K562 (cell line): ENCODE data around the gene RAD1. TPM values are rescaled to one million over a fixed set of nuclear protein-coding genes. Genes with fewer than 3 reads are reported as not detected.

Experiments used
- ATAC-seq: fragments of 200-7000 bp; cut with Tn5 transposase; 3 replicates; pipeline ENCODE4 v1.9.1; 2020; ENCODE audit warnings: moderate library complexity
- BruUV-seq: library from RNA; stranded (reverse); fragments of 400-500 nt; replicated peaks from 2 replicates; lab custom pipeline; 2021; lab: Mats Ljungman, UMichigan
- CTCF ChIA-PET: fragments of 300-600 bp; formaldehyde crosslinking; extraction: SDS; loops from one replicate; lab custom pipeline; 2021; ENCODE audit warnings: low intra/inter-chr PET ratio; lab: Yijun Ruan, JAX
- POLR2A ChIA-PET: fragments of 300-600, 350-650 bp; sonication (Branson Sonifier 250); formaldehyde crosslinking; extraction: SDS; loops from one replicate; lab custom pipeline; 2021; ENCODE audit warnings: antibody characterized with exemption, inconsistent platforms; lab: Yijun Ruan, JAX
- DNase-seq, 4 experiments: peaks; one replicate each; pipeline versions ENCODE4 v3.0.0 to v3.0.0-alpha.2; 2011 to 2018; ENCODE audit warnings: low spot score in 3 of 4, mixed read lengths in 3 of 4; ENCODE audit errors: extremely low read depth in 1 of 4
- FAIRE-seq: peaks from 2 replicates; lab custom pipeline; 2011; peaks lifted over from hg19 to GRCh38; lab: Jason Lieb, UNC
- H2AFZ ChIP-seq: 2 replicates; pipeline ENCODE4 v1.6.0; 2011; ENCODE audit warnings: low read depth, low read length, control low read depth, inconsistent platforms
- H3K27ac ChIP-seq: fragments of 200-600 bp; 3 replicates; pipeline ENCODE4 v1.8.0; 2011; ENCODE audit warnings: low read depth, mild to moderate bottlenecking, control low read depth, inconsistent platforms, low read length, moderate library complexity, mixed read lengths; ENCODE audit errors: extremely low read depth
- H3K27me3 ChIP-seq, 2 experiments: fragments of 300-600 bp in 1 of 2; 2 replicates in 1 of 2; 3 replicates in 1 of 2; pipeline versions ENCODE4 v1.6.0 to v1.8.0; 2011; ENCODE audit warnings: inconsistent platforms in 2 of 2, low read length in 2 of 2, mild to moderate bottlenecking in 1 of 2, mixed read lengths in 1 of 2, moderate library complexity in 1 of 2; ENCODE audit not compliant: control insufficient read depth in 2 of 2, insufficient read depth in 2 of 2
- H3K36me3 ChIP-seq: fragments of 300-600 bp; 3 replicates; pipeline ENCODE4 v1.8.0; 2011; ENCODE audit warnings: mild to moderate bottlenecking, low read length, inconsistent platforms; ENCODE audit not compliant: control insufficient read depth, insufficient read depth
- H3K4me1 ChIP-seq, 2 experiments: fragments of 200-600 bp in 1 of 2; replicated peaks in 1 of 2; 2 replicates in 1 of 2; 3 replicates in 1 of 2; pipeline versions ENCODE4 v1.5.1 to v1.8.0; 2011; ENCODE audit warnings: inconsistent platforms in 2 of 2, low read length in 2 of 2, mild to moderate bottlenecking in 1 of 2, mixed read lengths in 1 of 2, moderate library complexity in 1 of 2; ENCODE audit not compliant: control insufficient read depth in 2 of 2, insufficient read depth in 2 of 2
- H3K4me2 ChIP-seq: 2 replicates; pipeline ENCODE4 v1.6.1; 2011; ENCODE audit warnings: low read length, control low read depth, inconsistent platforms, mixed read lengths; ENCODE audit not compliant: insufficient read depth
- H3K4me3 ChIP-seq: fragments of 200-600 bp; sonication (generic), shearing (Covaris generic); 2 replicates; pipeline ENCODE4 v1.5.1; 2016; ENCODE audit warnings: control low read depth, inconsistent platforms
- H3K79me2 ChIP-seq: fragments of 200-600 bp; 3 replicates; pipeline ENCODE4 v1.8.0; 2011; ENCODE audit warnings: low read length, inconsistent platforms; ENCODE audit not compliant: control insufficient read depth, insufficient read depth
- H3K9ac ChIP-seq, 2 experiments: 2 replicates each; pipeline versions ENCODE4 v1.6.0 to v1.6.1; 2011; ENCODE audit warnings: low read depth in 2 of 2, low read length in 2 of 2, control low read depth in 1 of 2, inconsistent platforms in 1 of 2, mild to moderate bottlenecking in 1 of 2, mixed read lengths in 1 of 2; ENCODE audit not compliant: insufficient read depth in 1 of 2
- H3K9me1 ChIP-seq: one replicate; pipeline ENCODE4 v1.6.0; 2011; ENCODE audit warnings: inconsistent platforms, mild to moderate bottlenecking, low read length, moderate library complexity; ENCODE audit not compliant: control insufficient read depth, insufficient read depth
- H3K9me3 ChIP-seq: replicated peaks from 2 replicates; pipeline ENCODE4 v1.5.1; 2011; ENCODE audit warnings: low read depth, low read length, inconsistent platforms; ENCODE audit not compliant: control insufficient read depth, insufficient read depth
- H4K20me1 ChIP-seq: replicated peaks from 2 replicates; pipeline ENCODE4 v1.6.1; 2011; ENCODE audit warnings: low read length, inconsistent platforms, mixed read lengths; ENCODE audit not compliant: control insufficient read depth, insufficient read depth
- CBX2 ChIP-seq: fragments of 200-600 bp; sonication (generic); IDR thresholded peaks from one replicate; pipeline ENCODE4 v1.6.1; 2012; ENCODE audit warnings: mild to moderate bottlenecking, low read length, inconsistent platforms; ENCODE audit not compliant: insufficient read depth, poor library complexity, severe bottlenecking
- HNRNPH1 ChIP-seq: fragments of 200-400 bp; formaldehyde crosslinking; optimal IDR thresholded peaks from 2 replicates; pipeline ENCODE3; 2017; ENCODE audit warnings: low read depth, mild to moderate bottlenecking, low read length, moderate library complexity
- NR1H2 ChIP-seq: sonication (generic); formaldehyde crosslinking; IDR thresholded peaks from 2 replicates; pipeline ENCODE4 v1.4.0; 2020; ENCODE audit warnings: mild to moderate bottlenecking, missing genetic modification reagents
- PBX2 ChIP-seq, 2 experiments: IDR thresholded peaks in 1 of 2; conservative IDR thresholded peaks in 1 of 2; 2 replicates each; pipeline ENCODE4 v1.6.1; 2016; ENCODE audit warnings: low read depth in 2 of 2, mild to moderate bottlenecking in 1 of 2, missing compliant biosample characterization in 1 of 2, missing genetic modification characterization in 1 of 2, moderate library complexity in 1 of 2
- TOE1 ChIP-seq, 2 experiments: fragments of 450-650 bp in 1 of 2; sonication (generic) in 1 of 2; formaldehyde crosslinking in 1 of 2; IDR thresholded peaks; 2 replicates each; pipeline versions ENCODE4 v1.7.1 to v1.8.0; 2016 to 2022; ENCODE audit warnings: borderline replicate concordance in 2 of 2, mild to moderate bottlenecking in 2 of 2, antibody characterized with exemption in 1 of 2, inconsistent platforms in 1 of 2, low read depth in 1 of 2, missing genetic modification reagents in 1 of 2, moderate library complexity in 1 of 2
- ZBTB12 ChIP-seq: fragments of 250-450 bp; sonication (Bioruptor Pico); IDR thresholded peaks from 2 replicates; pipeline ENCODE4 v1.4.0; 2020
- WGBS: fragments of 100-300 bp; shearing (Covaris generic); methylation state at CpG from one replicate; pipeline ENCODE4 v1.1.6; 2016; ENCODE audit warnings: low coverage, mixed read lengths; ENCODE audit not compliant: insufficient coverage; ENCODE audit errors: missing lambda C conversion rate; 5-methylcytosine and 5-hydroxymethylcytosine counted together
- in situ Hi-C: fragments of 300-500 bp; cut with MboI; formaldehyde crosslinking; loops from 4 replicates; pipeline ENCODE4 v1.15.0; 2018; ENCODE audit warnings: inconsistent platforms, mixed read lengths
- intact Hi-C: fragments of 100-400 bp; cut with micrococcal nuclease; formaldehyde crosslinking; loops from 2 replicates; pipeline ENCODE4 v1.14.2; 2022
- polyA plus RNA-seq, 8 experiments: library from polyadenylated mRNA; depleted of rRNA in 4 of 8; stranded (reverse) in 5 of 8; unstranded in 3 of 8; fragments of >200 nt; fragmentation: Nextera tagmentation in 2 of 8; fragmentation: Illumina TruSeq in 1 of 8; extraction: Ambion mirVana in 2 of 8; extraction: Trizol in 1 of 8; gene quantifications; 2 replicates each; pipeline versions ENCODE4 v1.2.1 to v1.2.3, GENCODE V29; 2011 to 2014; ENCODE audit warnings: inconsistent platforms in 1 of 8, missing spikeins in 1 of 8
- total RNA-seq, 7 experiments: library from RNA; depleted of rRNA in 6 of 7; stranded (reverse); fragments of >200 nt in 6 of 7; fragmentation: Illumina TruSeq in 2 of 7; extraction: Trizol in 2 of 7; gene quantifications; 2 replicates each; pipeline versions ENCODE4 v1.2.1 to v1.2.3, GENCODE V29; 2011 to 2021; ENCODE audit warnings: low replicate concordance in 1 of 7
- TF ChIP-seq, protein P1 (sequence below): fragments of 450-650 bp; IDR thresholded peaks from 2 replicates; pipeline ENCODE4 v1.6.1; 2016; ENCODE audit warnings: low read depth, mild to moderate bottlenecking, moderate library complexity
- TF ChIP-seq, protein P2 (sequence below), 2 experiments: IDR thresholded peaks; 2 replicates each; pipeline ENCODE4 v1.6.1; 2012; ENCODE audit warnings: improper control_type of control experiment in 2 of 2, low read depth in 2 of 2, low read length in 2 of 2, borderline replicate concordance in 1 of 2

RAD1 gene
- total and polyA plus RNA-seq, 9 of the 15 experiments (the other 6 are each of a cell fraction or from before 2014, with no cell fraction given): 44.5 to 148 (median 60.8) TPM

GRCh38 chr5:34892414-34892813 lies 22.9 kb downstream of the RAD1 start (continued):
- TF ChIP-seq NR1H2 (CRISPR knock-in tag): no peak
- TF ChIP-seq PBX2 (CRISPR knock-in tag; IDR thresholded peaks at IDR 0.05; ENCODE audit: low read depth): no peak
- TF ChIP-seq PBX2 (tag; conservative IDR thresholded peaks at IDR 0.05; ENCODE audit: low read depth): peak; percentile 47
- TF ChIP-seq, protein P1, sequence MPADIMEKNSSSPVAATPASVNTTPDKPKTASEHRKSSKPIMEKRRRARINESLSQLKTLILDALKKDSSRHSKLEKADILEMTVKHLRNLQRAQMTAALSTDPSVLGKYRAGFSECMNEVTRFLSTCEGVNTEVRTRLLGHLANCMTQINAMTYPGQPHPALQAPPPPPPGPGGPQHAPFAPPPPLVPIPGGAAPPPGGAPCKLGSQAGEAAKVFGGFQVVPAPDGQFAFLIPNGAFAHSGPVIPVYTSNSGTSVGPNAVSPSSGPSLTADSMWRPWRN: no peak

- ChIA-PET CTCF (no interaction called here), POLR2A (interaction anchor here (1.5 to 2.1 kb wide), 2 partner anchors 15 to 23 kb away, joined by 3 to 10 read pairs; partner anchors contain the start of genes BRIX1 and RAD1)
- intact Hi-C loops: no loop called here
- no peaks in the 10 kb centered on the region for H3K79me2 ChIP-seq
- H3K9me1 ChIP-seq: no peaks in the 10 kb centered on the region
- no peak overlapping the region for H3K4me3 ChIP-seq
- DNase-seq (no peak), FAIRE-seq (no peak), ATAC-seq (no peak)
- no peaks in the 10 kb centered on the region; the same call in 2 of the 3 replicates for H3K36me3 ChIP-seq
- in situ Hi-C loops: loop anchor here (5.0 to 10.0 kb wide), 2 partner anchors 375 to 407 kb away; no protein-coding TSS in a partner anchor
- H3K9ac ChIP-seq: no peak overlapping the region
- no TSS peak for BruUV-seq
- 63% methylated on average over 5 of the region's 5 CpGs for WGBS
- no peak overlapping the region for H3K4me2 ChIP-seq
- no peaks in the 10 kb centered on the region for H4K20me1 ChIP-seq
- H2AFZ ChIP-seq: no peak overlapping the region
- no peaks in the 10 kb centered on the region for H3K9me3 ChIP-seq
- peaks cover 6 to 14% of the 10 kb centered on the region in 2 experiments for H3K4me1 ChIP-seq
- H3K27ac ChIP-seq: no peak overlapping the region
- no peaks in the 10 kb centered on the region for H3K27me3 ChIP-seq
- TF ChIP-seq, protein P2, sequence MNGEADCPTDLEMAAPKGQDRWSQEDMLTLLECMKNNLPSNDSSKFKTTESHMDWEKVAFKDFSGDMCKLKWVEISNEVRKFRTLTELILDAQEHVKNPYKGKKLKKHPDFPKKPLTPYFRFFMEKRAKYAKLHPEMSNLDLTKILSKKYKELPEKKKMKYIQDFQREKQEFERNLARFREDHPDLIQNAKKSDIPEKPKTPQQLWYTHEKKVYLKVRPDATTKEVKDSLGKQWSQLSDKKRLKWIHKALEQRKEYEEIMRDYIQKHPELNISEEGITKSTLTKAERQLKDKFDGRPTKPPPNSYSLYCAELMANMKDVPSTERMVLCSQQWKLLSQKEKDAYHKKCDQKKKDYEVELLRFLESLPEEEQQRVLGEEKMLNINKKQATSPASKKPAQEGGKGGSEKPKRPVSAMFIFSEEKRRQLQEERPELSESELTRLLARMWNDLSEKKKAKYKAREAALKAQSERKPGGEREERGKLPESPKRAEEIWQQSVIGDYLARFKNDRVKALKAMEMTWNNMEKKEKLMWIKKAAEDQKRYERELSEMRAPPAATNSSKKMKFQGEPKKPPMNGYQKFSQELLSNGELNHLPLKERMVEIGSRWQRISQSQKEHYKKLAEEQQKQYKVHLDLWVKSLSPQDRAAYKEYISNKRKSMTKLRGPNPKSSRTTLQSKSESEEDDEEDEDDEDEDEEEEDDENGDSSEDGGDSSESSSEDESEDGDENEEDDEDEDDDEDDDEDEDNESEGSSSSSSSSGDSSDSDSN (IDR thresholded peaks at IDR 0.05; ENCODE audit: borderline replicate concordance in 1 of 2, low read depth in 2 of 2, low read length in 2 of 2): no peak
- no peak for TF ChIP-seq HNRNPH1
- no peak for TF ChIP-seq TOE1 (IDR thresholded peaks at IDR 0.05; ENCODE audit: borderline replicate concordance)
- no peak for TF ChIP-seq TOE1 (CRISPR knock-in tag; IDR thresholded peaks at IDR 0.05; ENCODE audit: borderline replicate concordance, low read depth)
- no peak for TF ChIP-seq CBX2
- TF ChIP-seq ZBTB12: no peak
Observed at GRCh38 chr5:34891981-34892380, 23.3 kb downstream of the RAD1 start.
